IMR-90 (cell line): ENCODE results near the gene PIK3R5. TPM values are rescaled to one million over a fixed set of nuclear protein-coding genes. Genes with fewer than 3 reads are reported as not detected.

Source experiments
- ATAC-seq: fragments of 200-7000 bp; cut with Tn5 transposase; 2 replicates; pipeline ENCODE4 v1.9.1; 2020; ENCODE audit warnings: low read depth, mild to moderate bottlenecking, moderate library complexity
- BruUV-seq: library from RNA; stranded (reverse); fragments of 400-500 nt; replicated peaks from 2 replicates; lab custom pipeline; 2021; lab: Mats Ljungman, UMichigan
- CTCF ChIA-PET: fragments of 300-600 bp; formaldehyde crosslinking; extraction: SDS; loops from one replicate; lab custom pipeline; 2021; ENCODE audit warnings: antibody characterized with exemption; lab: Yijun Ruan, JAX
- POLR2A ChIA-PET: fragments of 300-600 bp; sonication (Branson Sonifier 250); formaldehyde crosslinking; loops from one replicate; lab custom pipeline; 2022; ENCODE audit warnings: antibody characterized with exemption; ENCODE audit not compliant: unreplicated experiment; lab: Charles Lee
- DNase-seq: peaks from one replicate; pipeline ENCODE4 v3.0.0; 2013
- H2AFZ ChIP-seq: replicated peaks from 2 replicates; pipeline ENCODE3; 2013; ENCODE audit warnings: low read length, mild to moderate bottlenecking; ENCODE audit not compliant: poor library complexity
- H2AK5ac ChIP-seq: 2 replicates; pipeline ENCODE4 v1.6.1; 2013; ENCODE audit warnings: low read depth, low read length, inconsistent platforms
- H2AK9ac ChIP-seq: replicated peaks from 2 replicates; pipeline ENCODE3; 2013; ENCODE audit warnings: mild to moderate bottlenecking, low read depth, low read length, moderate library complexity; ENCODE audit not compliant: poor library complexity
- H2BK120ac ChIP-seq: 2 replicates; pipeline ENCODE4 v1.6.1; 2013; ENCODE audit warnings: low read depth, low read length, inconsistent platforms
- H2BK15ac ChIP-seq: 3 replicates; pipeline ENCODE4 v1.6.1; 2013; ENCODE audit warnings: low read depth, low read length, inconsistent platforms
- H2BK20ac ChIP-seq: 2 replicates; pipeline ENCODE4 v1.6.1; 2013; ENCODE audit warnings: low read depth, mild to moderate bottlenecking, inconsistent platforms, low read length, moderate library complexity
- H2BK5ac ChIP-seq: 2 replicates; pipeline ENCODE4 v1.6.1; 2013; ENCODE audit warnings: mild to moderate bottlenecking, low read depth, low read length, inconsistent platforms; ENCODE audit not compliant: poor library complexity, severe bottlenecking
- H3K14ac ChIP-seq: replicated peaks from 2 replicates; pipeline ENCODE4 v1.6.1; 2013; ENCODE audit warnings: low read depth, low read length, inconsistent platforms
- H3K18ac ChIP-seq: 2 replicates; pipeline ENCODE4 v1.6.1; 2013; ENCODE audit warnings: low read depth, low read length, control low read depth
- H3K23ac ChIP-seq: 2 replicates; pipeline ENCODE4 v1.6.1; 2013; ENCODE audit warnings: low read depth, low read length, inconsistent platforms
- H3K27ac ChIP-seq: 2 replicates; pipeline ENCODE4 v1.5.1; 2013; ENCODE audit warnings: mild to moderate bottlenecking, control low read depth, low read length; ENCODE audit not compliant: insufficient read depth
- H3K27me3 ChIP-seq: 2 replicates; pipeline ENCODE4 v1.6.1; 2013; ENCODE audit warnings: low read length; ENCODE audit not compliant: control insufficient read depth, insufficient read depth
- H3K36me3 ChIP-seq: 2 replicates; pipeline ENCODE4 v1.6.1; 2013; ENCODE audit warnings: low read length, mixed read lengths; ENCODE audit not compliant: control insufficient read depth, insufficient read depth
- H3K4ac ChIP-seq: 2 replicates; pipeline ENCODE4 v1.6.1; 2013; ENCODE audit warnings: low read depth, low read length, inconsistent platforms
- H3K4me1 ChIP-seq: 2 replicates; pipeline ENCODE4 v1.6.1; 2013; ENCODE audit warnings: low read length, mixed read lengths; ENCODE audit not compliant: control insufficient read depth, insufficient read depth
- H3K4me2 ChIP-seq: 2 replicates; pipeline ENCODE4 v1.6.1; 2013; ENCODE audit warnings: low read depth, mild to moderate bottlenecking, control low read depth, low read length, moderate library complexity
- H3K4me3 ChIP-seq: 2 replicates; pipeline ENCODE4 v1.5.1; 2013; ENCODE audit warnings: low read depth, mild to moderate bottlenecking, control low read depth, low read length, moderate library complexity; ENCODE audit not compliant: insufficient read depth
- H3K56ac ChIP-seq: 2 replicates; pipeline ENCODE4 v1.6.1; 2013; ENCODE audit warnings: low read length, inconsistent platforms; ENCODE audit not compliant: insufficient read depth; ENCODE audit errors: extremely low read depth
- H3K79me1 ChIP-seq, 2 experiments: 2 replicates each; pipeline ENCODE4 v1.6.1; 2013; ENCODE audit warnings: low read length in 2 of 2, inconsistent platforms in 1 of 2, low read depth in 1 of 2
- H3K9ac ChIP-seq: 2 replicates; pipeline ENCODE4 v1.6.1; 2013; ENCODE audit warnings: low read depth, low read length, control low read depth
- H3K9me1 ChIP-seq: 2 replicates; pipeline ENCODE4 v1.6.1; 2013; ENCODE audit warnings: low read length, inconsistent platforms; ENCODE audit not compliant: insufficient read depth
- H3K9me3 ChIP-seq: 2 replicates; pipeline ENCODE4 v1.6.1; 2013; ENCODE audit warnings: low read length; ENCODE audit not compliant: control insufficient read depth, insufficient read depth
- H4K20me1 ChIP-seq: 2 replicates; pipeline ENCODE4 v1.6.1; 2013; ENCODE audit warnings: low read length, inconsistent platforms; ENCODE audit not compliant: insufficient read depth
- H4K5ac ChIP-seq: 2 replicates; pipeline ENCODE4 v1.6.1; 2013; ENCODE audit warnings: mild to moderate bottlenecking, low read depth, low read length, control low read depth
- H4K8ac ChIP-seq, 2 experiments: 2 replicates each; pipeline ENCODE4 v1.6.1; 2013; ENCODE audit warnings: low read depth in 2 of 2, low read length in 2 of 2, control low read depth in 1 of 2, inconsistent platforms in 1 of 2
- H4K91ac ChIP-seq: 2 replicates; pipeline ENCODE4 v1.6.1; 2013; ENCODE audit warnings: low read depth, low read length, inconsistent platforms; ENCODE audit not compliant: insufficient read depth
- BHLHE40 ChIP-seq: fragments of 150-350 bp; IDR thresholded peaks from 2 replicates; pipeline ENCODE4 v1.6.1; 2016; ENCODE audit warnings: mild to moderate bottlenecking, low read depth, low read length
- CEBPB ChIP-seq: IDR thresholded peaks from 2 replicates; pipeline ENCODE4 v1.6.1; 2012; ENCODE audit warnings: low read depth, low read length, improper control_type of control experiment
- CHD1 ChIP-seq: IDR thresholded peaks from 2 replicates; pipeline ENCODE4 v1.6.1; 2012; ENCODE audit warnings: low read depth, low read length, improper control_type of control experiment
- CTCF ChIP-seq: conservative IDR thresholded peaks from 2 replicates; pipeline ENCODE4 v1.5.1; 2012; ENCODE audit warnings: mild to moderate bottlenecking, low read depth, low read length, improper control_type of control experiment
- FOS ChIP-seq: fragments of 150-350 bp; IDR thresholded peaks from 2 replicates; pipeline ENCODE4 v1.6.1; 2016; ENCODE audit warnings: low read depth, low read length
- MAFK ChIP-seq: IDR thresholded peaks from 2 replicates; pipeline ENCODE4 v1.6.1; 2012; ENCODE audit warnings: low read depth, low read length, improper control_type of control experiment
- MXI1 ChIP-seq: IDR thresholded peaks from 2 replicates; pipeline ENCODE4 v1.6.1; 2012; ENCODE audit warnings: low read depth, mild to moderate bottlenecking, low read length, moderate library complexity, borderline replicate concordance
- NFE2L2 ChIP-seq: fragments of 150-350 bp; IDR thresholded peaks from 2 replicates; pipeline ENCODE4 v1.6.1; 2016; ENCODE audit warnings: low read depth, mild to moderate bottlenecking, low read length
- POLR2A ChIP-seq: IDR thresholded peaks from 2 replicates; pipeline ENCODE4 v1.6.1; 2012; ENCODE audit warnings: mild to moderate bottlenecking, low read depth, low read length
- RAD21 ChIP-seq: IDR thresholded peaks from 2 replicates; pipeline ENCODE4 v1.6.1; 2012; ENCODE audit warnings: low read length, improper control_type of control experiment
- RCOR1 ChIP-seq: IDR thresholded peaks from 2 replicates; pipeline ENCODE4 v1.6.1; 2012; ENCODE audit warnings: mild to moderate bottlenecking, low read length, improper control_type of control experiment; ENCODE audit not compliant: insufficient replicate concordance
- RFX5 ChIP-seq: IDR thresholded peaks from 2 replicates; pipeline ENCODE4 v1.8.0; 2012; ENCODE audit warnings: low read depth, mild to moderate bottlenecking, low read length, moderate library complexity
- SMC3 ChIP-seq: fragments of 150-350 bp; IDR thresholded peaks from 2 replicates; pipeline ENCODE4 v1.6.1; 2016; ENCODE audit warnings: low read depth, mild to moderate bottlenecking, antibody characterized with exemption, low read length, moderate library complexity
- USF2 ChIP-seq: fragments of 150-350 bp; IDR thresholded peaks from 2 replicates; pipeline ENCODE4 v1.6.1; 2017; ENCODE audit warnings: mild to moderate bottlenecking, antibody characterized with exemption, low read length, low read depth
- WGBS, 2 experiments: methylation state at CpG; one replicate each; pipeline versions ENCODE4 v1.1.5 to v1.1.7; 2013; ENCODE audit warnings: missing lambda C conversion rate in 2 of 2; ENCODE audit not compliant: insufficient read length in 1 of 2; ENCODE audit errors: extremely low coverage in 2 of 2; 5-methylcytosine and 5-hydroxymethylcytosine counted together
- dilution Hi-C: fragments of 300-500 bp; cut with HindIII; formaldehyde crosslinking; loops from one replicate; pipeline ENCODE4 v1.14.3; 2018; ENCODE audit warnings: low sequenced_read_pairs; ENCODE audit not compliant: unreplicated experiment
- in situ Hi-C: fragments of 300-500 bp; cut with MboI; formaldehyde crosslinking; loops from 3 replicates; pipeline ENCODE4 v1.14.3; 2019; ENCODE audit warnings: low sequenced_read_pairs, inconsistent platforms, mixed read lengths
- intact Hi-C: fragments of 100-400 bp; cut with micrococcal nuclease; formaldehyde crosslinking; loops from 2 replicates; pipeline ENCODE4 v1.10.0; 2022
- polyA plus RNA-seq, 3 experiments: library from polyadenylated mRNA; depleted of rRNA; stranded (reverse); fragments of >200 nt; gene quantifications; 2 replicates each; pipeline ENCODE4 v1.2.3, GENCODE V29; 2012; ENCODE audit warnings: low replicate concordance in 1 of 3
- total RNA-seq: library from RNA; depleted of rRNA; stranded (reverse); fragments of >200 nt; gene quantifications from 2 replicates; pipeline ENCODE4 v1.2.3, GENCODE V29; 2012
- TF ChIP-seq, protein P1 (sequence below): fragments of 150-350 bp; IDR thresholded peaks from 2 replicates; pipeline ENCODE4 v1.6.1; 2016; ENCODE audit warnings: low read depth, mild to moderate bottlenecking, low read length, moderate library complexity, borderline replicate concordance

Gene PIK3R5
- total and polyA plus RNA-seq, 2 of the 4 experiments (the other 2 are of a cell fraction), result not detected

GRCh38 chr17:8957721-8958120, 7.8 kb downstream of the PIK3R5 start:
- Histone ChIP-seq H2AK5ac (no peak overlapping the region), H3K9ac (no peak overlapping the region), H3K56ac (no peak overlapping the region), H3K4ac (no peak overlapping the region), H3K36me3 (no peaks in the 10 kb centered on the region), H2BK5ac (no peak overlapping the region), H2AFZ (no peak overlapping the region), H2AK9ac (no peak overlapping the region), H3K14ac (no peak overlapping the region), H2BK15ac (no peak overlapping the region), H4K20me1 (no peaks in the 10 kb centered on the region), H3K23ac (no peak overlapping the region), H3K27me3 (no peaks in the 10 kb centered on the region), H3K4me1 (no peaks in the 10 kb centered on the region), H4K91ac (no peak overlapping the region), H3K79me1 (no peaks in the 10 kb centered on the region), H3K9me1 (no peaks in the 10 kb centered on the region), H2BK120ac (no peak overlapping the region), H3K9me3 (peaks cover 11% of the 10 kb centered on the region), H4K5ac (no peak overlapping the region), H3K4me3 (no peak overlapping the region), H3K18ac (no peak overlapping the region), H4K8ac (no peak overlapping the region), H3K27ac (no peak overlapping the region), H3K4me2 (no peak overlapping the region), H2BK20ac (no peak overlapping the region)
- in situ Hi-C loops, result no loop called here
- TF ChIP-seq FOS (no peak), CEBPB (no peak), RAD21 (no peak), BHLHE40 (no peak), RCOR1 (no peak), POLR2A (no peak), USF2 (no peak), CTCF (no peak), MAFK (no peak), SMC3 (no peak), RFX5 (no peak), NFE2L2 (no peak), MXI1 (no peak), CHD1 (no peak)
- TF ChIP-seq, protein P1, sequence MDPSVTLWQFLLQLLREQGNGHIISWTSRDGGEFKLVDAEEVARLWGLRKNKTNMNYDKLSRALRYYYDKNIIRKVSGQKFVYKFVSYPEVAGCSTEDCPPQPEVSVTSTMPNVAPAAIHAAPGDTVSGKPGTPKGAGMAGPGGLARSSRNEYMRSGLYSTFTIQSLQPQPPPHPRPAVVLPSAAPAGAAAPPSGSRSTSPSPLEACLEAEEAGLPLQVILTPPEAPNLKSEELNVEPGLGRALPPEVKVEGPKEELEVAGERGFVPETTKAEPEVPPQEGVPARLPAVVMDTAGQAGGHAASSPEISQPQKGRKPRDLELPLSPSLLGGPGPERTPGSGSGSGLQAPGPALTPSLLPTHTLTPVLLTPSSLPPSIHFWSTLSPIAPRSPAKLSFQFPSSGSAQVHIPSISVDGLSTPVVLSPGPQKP, result no peak
- POLR2A ChIA-PET, result no interaction called here
- WGBS, 2 experiments, result 67% methylated on average over 2 of the region's 8 CpGs; no CpG with 5 or more reads in 1 of the 2 experiments
- no peak for DNase-seq
- BruUV-seq, result no TSS peak
- intact Hi-C loops, result no loop called here
- CTCF ChIA-PET, result no interaction called here
- no peak for ATAC-seq
- dilution Hi-C loops, result no loop called here
